GM12878 (cell line): ENCODE results near the gene CHAC1. TPM values are rescaled to one million over a fixed set of nuclear protein-coding genes. Genes with fewer than 3 reads are reported as not detected.

Experiments
- ATAC-seq: fragments of 200-7000 bp; cut with Tn5 transposase; 3 replicates; pipeline ENCODE4 v1.9.1; 2020; ENCODE audit warnings: mild to moderate bottlenecking, moderate library complexity
- BruUV-seq: library from RNA; stranded (reverse); fragments of 400-500 nt; replicated peaks from 2 replicates; lab custom pipeline; 2021; lab: Mats Ljungman, UMichigan
- CTCF ChIA-PET: fragments of 300-600 bp; sonication (Branson Sonifier 250); formaldehyde crosslinking; extraction: SDS; loops from one replicate; lab custom pipeline; 2021; ENCODE audit warnings: inconsistent platforms; lab: Yijun Ruan, JAX
- POLR2A ChIA-PET: fragments of 350-600 bp; formaldehyde crosslinking; extraction: SDS; loops from one replicate; lab custom pipeline; 2021; ENCODE audit warnings: inconsistent platforms; lab: Charles Lee
- RAD21 ChIA-PET: fragments of 300-600 bp; sonication (Branson Sonifier 250); formaldehyde crosslinking; loops from one replicate; lab custom pipeline; 2023; ENCODE audit warnings: antibody characterized with exemption; ENCODE audit not compliant: unreplicated experiment; lab: Charles Lee
- SMC1A ChIA-PET: fragments of 300-600 bp; sonication (Branson Sonifier 250); formaldehyde crosslinking; loops from one replicate; lab custom pipeline; 2023; ENCODE audit not compliant: unreplicated experiment, uncharacterized antibody; lab: Charles Lee
- DNase-seq: peaks from one replicate; pipeline ENCODE4 v3.0.0-alpha.2; 2011; ENCODE audit warnings: low read depth, low spot score
- FAIRE-seq: peaks from 3 replicates; lab custom pipeline; 2011; peaks lifted over from hg19 to GRCh38; lab: Jason Lieb, UNC
- H2AFZ ChIP-seq: 2 replicates; pipeline ENCODE4 v1.6.0; 2011; ENCODE audit warnings: low read depth, low read length, control low read depth; ENCODE audit not compliant: control insufficient read depth
- H3K27ac ChIP-seq: 2 replicates; pipeline ENCODE4 v1.5.1; 2011; ENCODE audit warnings: control low read depth; ENCODE audit not compliant: control insufficient read depth, insufficient read depth
- H3K27me3 ChIP-seq, 2 experiments: replicated peaks in 1 of 2; 2 replicates each; pipeline versions ENCODE4 v1.6.0 to v1.6.1; 2011; ENCODE audit warnings: low read length in 1 of 2; ENCODE audit not compliant: control insufficient read depth in 2 of 2, insufficient read depth in 2 of 2
- H3K36me3 ChIP-seq, 2 experiments: 2 replicates each; pipeline ENCODE4 v1.5.1; 2011; ENCODE audit warnings: low read length in 1 of 2; ENCODE audit not compliant: control insufficient read depth in 2 of 2, insufficient read depth in 2 of 2
- H3K4me1 ChIP-seq: 2 replicates; pipeline ENCODE4 v1.6.1; 2011; ENCODE audit warnings: mild to moderate bottlenecking, low read length, moderate library complexity, mixed read lengths; ENCODE audit not compliant: control insufficient read depth, insufficient read depth
- H3K4me2 ChIP-seq: 2 replicates; pipeline ENCODE4 v1.6.0; 2011; ENCODE audit warnings: control low read depth; ENCODE audit not compliant: control insufficient read depth, insufficient read depth
- H3K4me3 ChIP-seq: fragments of 200-600 bp; sonication (generic); 2 replicates; pipeline ENCODE4 v1.5.1; 2016
- H3K79me2 ChIP-seq: 2 replicates; pipeline ENCODE4 v1.6.0; 2011; ENCODE audit warnings: low read length; ENCODE audit not compliant: control insufficient read depth, insufficient read depth
- H3K9ac ChIP-seq: 2 replicates; pipeline ENCODE4 v1.8.0; 2011; ENCODE audit warnings: low read length, control low read depth, mixed read lengths; ENCODE audit not compliant: control insufficient read depth, insufficient read depth
- H3K9me3 ChIP-seq: replicated peaks from 3 replicates; pipeline ENCODE4 v1.5.1; 2011; ENCODE audit warnings: mild to moderate bottlenecking, low read length; ENCODE audit not compliant: control insufficient read depth, insufficient read depth
- H4K20me1 ChIP-seq: 2 replicates; pipeline ENCODE4 v1.6.0; 2011; ENCODE audit not compliant: control insufficient read depth, insufficient read depth
- CHD2 ChIP-seq: IDR thresholded peaks from 2 replicates; pipeline ENCODE4 v1.6.1; 2011; ENCODE audit warnings: low read depth, low read length, improper control_type of control experiment, borderline replicate concordance
- HDGF ChIP-seq: fragments of 450-650 bp; IDR thresholded peaks from 2 replicates; pipeline ENCODE4 v1.6.1; 2016; ENCODE audit warnings: antibody characterized with exemption
- JUND ChIP-seq: IDR thresholded peaks from 2 replicates; pipeline ENCODE4 v1.6.1; 2012; ENCODE audit warnings: low read depth, mild to moderate bottlenecking, low read length, improper control_type of control experiment, moderate library complexity
- MYC ChIP-seq: IDR thresholded peaks from 2 replicates; pipeline ENCODE4 v1.6.1; 2011; ENCODE audit warnings: mild to moderate bottlenecking, low read length, moderate library complexity, inconsistent platforms; ENCODE audit not compliant: insufficient read depth, insufficient replicate concordance, insufficient read length, severe bottlenecking
- TCF3 ChIP-seq: IDR thresholded peaks from 2 replicates; pipeline ENCODE4 v1.6.1; 2012; ENCODE audit warnings: low read depth, mild to moderate bottlenecking, low read length, borderline replicate concordance; ENCODE audit not compliant: insufficient read depth
- WGBS: methylation state at CpG from one replicate; pipeline ENCODE4 v1.1.6; 2016; ENCODE audit warnings: low lambda C conversion rate; ENCODE audit not compliant: insufficient replicate concordance, insufficient coverage; ENCODE audit errors: missing lambda C conversion rate; 5-methylcytosine and 5-hydroxymethylcytosine counted together
- in situ Hi-C: fragments of 300-500 bp; cut with MboI; formaldehyde crosslinking; loops from 9 replicates; pipeline ENCODE4 v1.14.3; 2018; ENCODE audit warnings: mixed read lengths
- intact Hi-C: fragments of 100-400 bp; cut with micrococcal nuclease; formaldehyde crosslinking; loops from one replicate; pipeline ENCODE4 v1.14.2; 2022; ENCODE audit not compliant: unreplicated experiment
- polyA plus RNA-seq, 11 experiments: library from polyadenylated mRNA; depleted of rRNA in 4 of 11; unstranded in 6 of 11; stranded (reverse) in 5 of 11; fragments of >200 nt; fragmentation: Nextera tagmentation in 4 of 11; fragmentation: Illumina TruSeq in 1 of 11; extraction: Ambion mirVana in 4 of 11; extraction: Trizol in 1 of 11; gene quantifications; 1 replicate in 1 of 11; 2 replicates in 10 of 11; pipeline versions ENCODE4 v1.2.1 to v1.2.3, GENCODE V29; 2011 to 2016; ENCODE audit warnings: inconsistent platforms in 2 of 11, missing spikeins in 2 of 11, low read depth in 1 of 11
- total RNA-seq, 4 experiments: library from RNA; depleted of rRNA in 3 of 4; stranded (reverse); fragments of >200 nt in 3 of 4; fragmentation: Illumina TruSeq in 1 of 4; extraction: Trizol in 1 of 4; gene quantifications; 2 replicates each; pipeline versions ENCODE4 v1.2.1 to v1.2.3, GENCODE V29; 2013 to 2021
- TF ChIP-seq, protein P1 (sequence below): IDR thresholded peaks from 2 replicates; pipeline ENCODE4 v1.6.1; 2011; ENCODE audit warnings: mild to moderate bottlenecking, low read depth, low read length, moderate library complexity; ENCODE audit not compliant: insufficient replicate concordance
- TF ChIP-seq, protein P2 (sequence below): IDR thresholded peaks from 2 replicates; pipeline ENCODE4 v1.6.1; 2011; ENCODE audit warnings: borderline replicate concordance, low read depth, mild to moderate bottlenecking, moderate library complexity, low read length; ENCODE audit not compliant: insufficient read depth, poor library complexity, severe bottlenecking

The CHAC1 gene
- total and polyA plus RNA-seq, 10 of the 15 experiments (the other 5 are each of a cell fraction or from before 2014, with no cell fraction given), result 0.37 to 5.9 (median 3.3) TPM

DNA sequence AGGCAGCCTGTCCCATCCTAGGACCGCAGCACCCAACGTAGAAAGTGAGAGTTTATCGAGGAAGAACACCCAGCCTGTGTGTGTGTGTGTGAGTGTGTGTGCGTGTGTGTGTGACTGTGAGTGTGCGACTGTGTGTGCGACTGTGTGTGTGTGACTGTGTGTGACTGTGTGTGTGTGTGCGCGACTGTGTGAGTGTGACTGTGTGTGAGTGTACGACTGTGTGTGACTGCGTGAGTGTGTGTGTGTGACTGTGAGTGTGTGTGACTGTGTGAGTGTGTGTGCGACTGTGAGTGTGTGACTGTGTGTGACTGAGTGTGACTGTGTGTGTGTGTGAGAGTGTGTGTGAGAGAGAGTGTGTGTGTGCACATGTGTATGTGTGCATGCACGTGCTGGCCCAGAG lies 39.3 kb upstream of the CHAC1 start:
- intact Hi-C loops, result no loop called here
- no peaks in the 10 kb centered on the region for H3K36me3 ChIP-seq
- no peak overlapping the region for H3K4me2 ChIP-seq
- BruUV-seq, result no TSS peak
- 91% methylated on average over 12 of the region's 12 CpGs for WGBS
- in situ Hi-C loops, result no loop called here
- no peaks in the 10 kb centered on the region for H3K9me3 ChIP-seq
- no peak overlapping the region for H3K27ac ChIP-seq
- H3K9ac ChIP-seq, result no peak overlapping the region
- ChIA-PET RAD21 (interaction anchor here (1.1 kb wide), 1 partner anchor 270 kb away, joined by 6 read pairs; no protein-coding TSS in a partner anchor), SMC1A (interaction anchor here (1.1 to 2.1 kb wide), 5 partner anchors 9 to 274 kb away, joined by 3 to 8 read pairs (median 5); no protein-coding TSS in a partner anchor), CTCF (interaction anchor here (0.7 to 6.1 kb wide), 6 partner anchors 11 to 216 kb away, joined by 3 to 30 read pairs (median 9); no protein-coding TSS in a partner anchor), POLR2A (interaction anchor here (0.6 kb wide), 1 partner anchor 190 kb away, joined by 4 read pairs; no protein-coding TSS in a partner anchor)
- no peak for ATAC-seq
- no peaks in the 10 kb centered on the region for H3K27me3 ChIP-seq
- no peak overlapping the region for H3K4me3 ChIP-seq
- peaks cover 9% of the 10 kb centered on the region for H3K4me1 ChIP-seq
- no peaks in the 10 kb centered on the region for H3K79me2 ChIP-seq
- DNase-seq, result no peak
- peak; percentile 57 for FAIRE-seq
- H2AFZ ChIP-seq, result no peak overlapping the region
- TF ChIP-seq, protein P1, sequence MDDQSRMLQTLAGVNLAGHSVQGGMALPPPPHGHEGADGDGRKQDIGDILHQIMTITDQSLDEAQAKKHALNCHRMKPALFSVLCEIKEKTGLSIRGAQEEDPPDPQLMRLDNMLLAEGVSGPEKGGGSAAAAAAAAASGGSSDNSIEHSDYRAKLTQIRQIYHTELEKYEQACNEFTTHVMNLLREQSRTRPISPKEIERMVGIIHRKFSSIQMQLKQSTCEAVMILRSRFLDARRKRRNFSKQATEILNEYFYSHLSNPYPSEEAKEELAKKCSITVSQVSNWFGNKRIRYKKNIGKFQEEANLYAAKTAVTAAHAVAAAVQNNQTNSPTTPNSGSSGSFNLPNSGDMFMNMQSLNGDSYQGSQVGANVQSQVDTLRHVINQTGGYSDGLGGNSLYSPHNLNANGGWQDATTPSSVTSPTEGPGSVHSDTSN, result peak; percentile 23
- TF ChIP-seq TCF3 (peak; percentile 67; the same call in 1 of the 2 replicates), HDGF (0 out of 2 replicates have a peak, but pooled peaks have one; percentile 67), JUND (no peak), CHD2 (0 out of 2 replicates have a peak, but pooled peaks have one; percentile 18), MYC (no peak)
- TF ChIP-seq, protein P2, sequence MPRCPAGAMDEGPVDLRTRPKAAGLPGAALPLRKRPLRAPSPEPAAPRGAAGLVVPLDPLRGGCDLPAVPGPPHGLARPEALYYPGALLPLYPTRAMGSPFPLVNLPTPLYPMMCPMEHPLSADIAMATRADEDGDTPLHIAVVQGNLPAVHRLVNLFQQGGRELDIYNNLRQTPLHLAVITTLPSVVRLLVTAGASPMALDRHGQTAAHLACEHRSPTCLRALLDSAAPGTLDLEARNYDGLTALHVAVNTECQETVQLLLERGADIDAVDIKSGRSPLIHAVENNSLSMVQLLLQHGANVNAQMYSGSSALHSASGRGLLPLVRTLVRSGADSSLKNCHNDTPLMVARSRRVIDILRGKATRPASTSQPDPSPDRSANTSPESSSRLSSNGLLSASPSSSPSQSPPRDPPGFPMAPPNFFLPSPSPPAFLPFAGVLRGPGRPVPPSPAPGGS, result peak; percentile 100
- no peaks in the 10 kb centered on the region for H4K20me1 ChIP-seq
